ENCODE data around the gene NOLC1. TPM values are rescaled to one million over a fixed set of nuclear protein-coding genes. Genes with fewer than 3 reads are reported as not detected.

Gene NOLC1
- total RNA-seq, 2 donors from 2014 or later, result 30.2 to 41.5 TPM

DNA sequence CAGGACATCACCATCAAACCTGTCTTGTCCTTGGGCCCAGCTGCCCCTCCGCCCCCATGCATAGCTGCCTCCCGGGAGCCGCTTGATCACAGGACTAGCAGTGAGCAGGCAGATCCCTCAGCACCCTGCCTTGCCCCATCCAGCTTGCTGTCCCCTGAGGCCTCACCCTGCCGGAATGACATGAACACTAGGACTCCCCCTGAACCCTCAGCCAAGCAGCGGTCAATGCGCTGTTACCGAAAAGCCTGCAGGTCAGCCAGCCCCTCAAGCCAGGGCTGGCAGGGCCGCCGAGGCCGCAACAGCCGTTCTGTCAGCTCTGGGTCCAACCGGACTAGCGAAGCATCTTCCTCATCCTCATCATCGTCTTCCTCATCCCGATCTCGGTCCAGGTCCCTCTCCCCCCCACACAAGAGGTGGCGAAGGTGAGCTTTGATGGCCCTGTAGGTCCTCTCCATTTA lies 5.2 kb upstream of the NOLC1 start:
- intact Hi-C loops (cut with DNase I, micrococcal nuclease), result no loop called here
- no peak for ATAC-seq
- no peak for DNase-seq

- intact Hi-C loops (cut with DNase I, micrococcal nuclease), result no loop called here
- ATAC-seq, result no peak
- no peak for DNase-seq
Observed at GRCh38 chr10:102147561-102147960, 4.6 kb upstream of the NOLC1 start.

- ATAC-seq (no peak), DNase-seq (no peak)
- intact Hi-C loops (cut with DNase I, micrococcal nuclease), result no loop called here
Observed at GRCh38 chr10:102148275-102148674, 3.9 kb upstream of the NOLC1 start.

- no peak for DNase-seq
- no peak for ATAC-seq
- intact Hi-C loops (cut with DNase I, micrococcal nuclease), result no loop called here
Observed at GRCh38 chr10:102150970-102151773, 1.0 kb upstream of the NOLC1 start.

GRCh38 chr10:102152545-102152890 lies 329 bp downstream of the NOLC1 start:
- intact Hi-C loops (cut with DNase I, micrococcal nuclease), result no loop called here
- ATAC-seq (peak; percentile 40), DNase-seq (no peak)

DNA sequence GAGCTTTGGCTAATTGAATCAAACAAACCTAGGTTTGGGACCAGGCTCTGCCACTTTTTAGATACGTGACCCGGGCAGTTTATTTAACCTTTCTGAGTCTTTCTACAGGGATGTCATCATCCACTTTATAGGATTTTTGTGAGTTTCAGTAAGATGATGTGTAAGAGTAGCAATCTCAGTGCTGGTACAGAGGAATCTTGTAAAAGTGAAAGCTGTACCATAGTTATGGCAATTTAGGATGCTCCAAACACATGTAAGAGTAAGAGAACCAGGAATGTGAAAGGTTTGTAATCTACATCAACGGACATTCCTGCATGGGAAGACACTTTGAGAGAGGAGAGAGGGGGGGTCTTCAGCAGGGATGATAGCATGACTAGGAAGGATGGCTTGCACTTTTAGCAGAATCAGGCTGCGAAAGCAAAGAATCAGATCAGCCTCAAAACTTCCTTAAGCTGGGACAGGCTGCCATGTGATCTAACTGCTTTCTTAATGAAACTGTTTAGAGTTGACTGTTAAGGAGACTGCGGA lies 968 bp downstream of the NOLC1 start:
- no peak for DNase-seq
- intact Hi-C loops (cut with DNase I, micrococcal nuclease), result no loop called here

GRCh38 chr10:102154466-102155116 lies 2.4 kb downstream of the NOLC1 start:
- ATAC-seq (no peak), DNase-seq (no peak)
- intact Hi-C loops (cut with DNase I, micrococcal nuclease), result no loop called here

More for the DNA sequence above, 968 bp downstream of the NOLC1 start:
- no peak for ATAC-seq

- intact Hi-C loops (cut with DNase I, micrococcal nuclease), result no loop called here
- DNase-seq (no peak), ATAC-seq (no peak)
Observed at GRCh38 chr10:102157224-102157623, 5.0 kb downstream of the NOLC1 start.

GRCh38 chr10:102159051-102159597 lies 6.9 kb downstream of the NOLC1 start:
- intact Hi-C loops (cut with DNase I, micrococcal nuclease), result no loop called here
- no peak for DNase-seq
- ATAC-seq, result no peak

GRCh38 chr10:102159831-102160230 lies 7.6 kb downstream of the NOLC1 start:
- ATAC-seq, result no peak
- DNase-seq, result no peak
- intact Hi-C loops (cut with DNase I, micrococcal nuclease), result loop anchor here in 1 of 2 donors (10.0 kb wide), 1 partner anchor 195 kb away; no protein-coding TSS in a partner anchor

DNA sequence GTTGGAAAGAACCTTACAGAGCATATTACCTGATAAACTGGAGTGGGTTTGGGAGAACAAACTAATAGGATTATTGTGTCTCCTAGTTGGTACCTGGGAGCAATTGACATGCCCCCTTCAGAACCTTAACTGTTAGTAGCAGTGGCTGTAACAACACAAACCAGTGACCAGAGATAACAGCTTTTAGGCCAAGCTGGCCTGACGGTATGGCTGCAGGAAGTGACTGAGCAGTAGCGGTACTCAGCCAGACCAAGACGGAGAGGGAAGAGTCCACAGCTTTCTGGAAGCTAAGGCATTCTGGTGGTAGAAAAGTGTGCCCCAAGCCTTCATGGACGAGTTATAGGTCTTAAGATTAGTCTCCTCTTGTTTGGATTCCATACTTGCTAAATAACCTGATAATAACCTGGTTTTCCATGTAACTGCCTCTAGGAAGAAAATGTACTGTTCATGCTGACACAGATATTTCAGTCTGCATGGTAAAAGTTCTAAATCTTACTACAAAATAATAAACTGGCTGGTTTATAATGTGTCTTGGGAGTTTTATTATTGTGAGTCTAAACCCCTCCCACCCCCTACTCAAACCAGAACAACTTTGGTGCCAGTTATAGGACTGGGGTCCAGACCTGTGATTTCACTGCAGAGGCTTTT lies 11.3 kb downstream of the NOLC1 start:
- no peak for DNase-seq
- intact Hi-C loops (cut with DNase I, micrococcal nuclease), result loop anchor here in 1 of 2 donors (10.0 kb wide), 1 partner anchor 191 kb away; no protein-coding TSS in a partner anchor
- no peak for ATAC-seq

DNA sequence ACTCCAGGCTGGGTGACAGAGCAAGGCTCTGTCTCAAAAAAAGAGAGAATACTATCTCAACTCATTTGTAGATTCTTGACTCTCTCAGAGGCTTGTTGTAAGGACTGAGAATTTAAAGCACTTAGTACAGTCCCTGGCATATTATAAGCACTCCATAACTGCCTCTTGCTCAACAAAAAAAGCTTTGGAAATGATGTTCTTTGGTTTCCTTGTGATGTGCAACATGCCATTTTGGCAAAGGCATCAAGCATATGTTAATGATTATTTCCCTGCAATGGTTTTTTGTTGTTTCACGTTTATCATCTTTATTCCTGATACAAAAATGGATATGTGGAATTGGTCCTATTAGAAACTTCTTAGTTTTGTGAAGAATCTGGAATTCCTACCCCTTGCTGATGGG lies 15.7 kb downstream of the NOLC1 start:
- intact Hi-C loops (cut with DNase I, micrococcal nuclease), result loop anchor here in 1 of 2 donors (10.0 kb wide), 1 partner anchor 187 kb away; no protein-coding TSS in a partner anchor
- ATAC-seq, result no peak
- DNase-seq, result no peak

DNA sequence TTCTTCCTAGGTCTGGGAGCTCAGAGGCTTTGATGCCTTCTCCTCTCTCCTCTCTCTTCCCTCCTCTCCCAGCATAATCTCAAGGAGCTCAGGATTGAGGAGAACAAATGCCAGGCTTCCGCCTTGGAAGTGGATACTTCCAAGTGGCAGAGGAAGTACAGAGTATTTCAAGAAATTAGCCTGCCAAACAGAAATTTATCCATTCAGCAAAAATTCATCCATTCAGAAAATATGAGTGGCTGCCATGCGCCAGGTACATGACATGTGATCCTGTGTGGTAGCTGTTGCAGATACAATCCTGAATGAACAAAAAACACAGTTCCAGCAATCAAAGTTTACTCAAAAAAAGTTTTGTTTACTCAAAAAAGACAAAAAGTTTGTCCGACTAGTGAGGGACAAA lies 18.4 kb downstream of the NOLC1 start:
- ATAC-seq, result no peak
- intact Hi-C loops (cut with DNase I, micrococcal nuclease), result no loop called here

GRCh38 chr10:102172288-102172687 lies 20.1 kb downstream of the NOLC1 start:
- DNase-seq (no peak), ATAC-seq (no peak)
- intact Hi-C loops (cut with DNase I, micrococcal nuclease), result no loop called here

More for the DNA sequence above, 18.4 kb downstream of the NOLC1 start:
- no peak for DNase-seq

DNA sequence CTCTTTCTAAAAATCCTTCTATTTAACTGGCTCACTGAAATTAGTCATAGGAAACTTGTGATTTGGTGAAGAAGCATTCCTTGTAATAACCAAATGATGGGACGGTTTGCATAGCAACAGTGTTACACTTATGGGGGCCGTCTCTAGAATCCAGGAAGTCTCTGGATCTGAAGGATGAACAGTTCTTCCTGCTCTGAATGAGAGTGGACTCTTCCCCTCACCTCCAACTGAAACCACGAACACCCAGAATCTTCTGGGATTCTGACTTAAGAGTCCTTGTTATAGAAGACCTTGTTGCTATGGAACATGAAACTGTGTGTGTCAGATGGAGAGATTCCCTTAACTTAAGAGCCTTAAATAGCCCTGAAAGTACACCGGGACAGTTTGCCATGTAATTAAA lies 23.2 kb downstream of the NOLC1 start:
- no peak for ATAC-seq
- intact Hi-C loops (cut with DNase I, micrococcal nuclease), result no loop called here

GRCh38 chr10:102184606-102185005 lies 32.4 kb downstream of the NOLC1 start:
- ATAC-seq (no peak), DNase-seq (no peak)
- intact Hi-C loops (cut with DNase I, micrococcal nuclease), result no loop called here

More for the DNA sequence above, 23.2 kb downstream of the NOLC1 start:
- DNase-seq, result no peak

DNA sequence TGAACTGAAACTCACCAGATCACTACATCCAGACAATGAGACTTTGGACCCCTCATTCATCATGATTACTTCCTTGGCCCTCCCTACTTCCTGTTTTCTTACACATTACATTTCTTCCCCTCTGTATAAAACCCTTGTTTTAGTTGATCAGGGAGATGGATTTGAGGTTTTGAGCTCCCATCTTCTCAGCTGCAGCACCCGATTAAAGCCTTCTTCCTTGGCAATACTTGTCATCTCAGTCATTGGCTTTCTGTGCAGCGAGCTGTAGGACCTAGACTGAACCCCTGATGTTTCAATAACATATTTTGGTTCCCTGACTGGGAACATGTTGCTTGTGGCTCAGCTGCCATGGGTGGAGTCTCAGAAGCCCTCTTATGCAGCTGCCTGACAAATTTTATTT lies 33.1 kb downstream of the NOLC1 start:
- intact Hi-C loops (cut with DNase I, micrococcal nuclease), result no loop called here
- no peak for ATAC-seq
- DNase-seq, result no peak

DNA sequence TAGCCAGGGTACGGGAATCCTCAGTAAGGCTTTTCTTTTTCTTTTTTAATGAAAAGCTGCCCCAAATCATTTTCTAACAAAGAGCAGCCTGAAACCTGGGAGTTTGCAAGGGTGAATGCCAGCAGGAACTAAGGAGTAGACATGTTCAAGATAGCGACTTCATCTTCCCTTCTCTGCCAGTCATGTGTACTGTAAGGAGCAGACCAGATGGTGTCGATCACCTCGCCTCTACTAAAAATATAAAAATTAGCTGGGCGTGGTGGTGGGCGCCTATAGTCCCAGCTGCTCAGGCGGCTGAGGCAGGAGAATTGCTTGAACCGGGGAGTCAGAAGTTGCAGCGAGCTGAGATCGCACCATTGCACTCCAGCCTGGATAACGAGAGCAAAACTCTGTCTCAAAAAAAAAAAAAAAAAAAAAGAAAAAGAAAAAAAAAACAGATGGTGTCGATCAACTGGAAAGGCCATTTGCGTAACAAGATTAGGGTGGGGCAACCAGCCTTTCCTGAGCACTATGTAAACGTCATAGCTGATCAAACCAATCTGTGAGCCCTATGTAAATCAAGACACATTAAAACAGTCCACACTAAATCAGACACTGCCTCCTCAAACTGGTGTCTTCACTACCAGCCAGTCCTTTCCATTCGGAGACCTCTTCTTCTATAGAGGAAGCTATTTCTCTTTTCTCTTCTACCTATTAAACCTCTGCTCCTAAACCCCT lies 33.8 kb downstream of the NOLC1 start:
- intact Hi-C loops (cut with DNase I, micrococcal nuclease), result no loop called here
- ATAC-seq (no peak), DNase-seq (no peak)

Data from left colon (tissue), 2 donors.